HepG2 (cell line): ENCODE measurements around the gene PHB1. TPM values are rescaled to one million over a fixed set of nuclear protein-coding genes. Genes with fewer than 3 reads are reported as not detected.

ENCODE experiments used
- ARHGAP35 ChIP-seq: sonication (generic); formaldehyde crosslinking; IDR thresholded peaks from 2 replicates; pipeline ENCODE4 v1.9.0; 2022; ENCODE audit warnings: mild to moderate bottlenecking, inconsistent platforms, moderate library complexity, missing genetic modification reagents, borderline replicate concordance
- CREBL2 ChIP-seq: sonication (generic); formaldehyde crosslinking; IDR thresholded peaks from 2 replicates; pipeline ENCODE4 v1.8.1; 2023; ENCODE audit warnings: missing genetic modification reagents, mild to moderate bottlenecking, borderline replicate concordance
- CTCF ChIP-seq: sonication (generic); formaldehyde crosslinking; IDR thresholded peaks from 2 replicates; pipeline ENCODE4 v1.5.0; 2020; ENCODE audit warnings: mild to moderate bottlenecking, missing genetic modification reagents, moderate library complexity
- EED ChIP-seq: sonication (generic); formaldehyde crosslinking; IDR thresholded peaks from 2 replicates; pipeline ENCODE4 v1.5.0; 2020; ENCODE audit warnings: mild to moderate bottlenecking, missing genetic modification reagents
- FOXK2 ChIP-seq: fragments of 450-650 bp; IDR thresholded peaks from 2 replicates; pipeline ENCODE4 v1.6.1; 2016
- GABPB1 ChIP-seq: IDR thresholded peaks from 2 replicates; pipeline ENCODE4 v1.6.1; 2016; ENCODE audit warnings: mild to moderate bottlenecking, missing genetic modification reagents, moderate library complexity, missing compliant biosample characterization
- KDM4B ChIP-seq: sonication (generic); formaldehyde crosslinking; IDR thresholded peaks from 2 replicates; pipeline ENCODE4 v1.4.0; 2020; ENCODE audit warnings: missing genetic modification reagents
- MNT ChIP-seq: fragments of 450-650 bp; IDR thresholded peaks from 2 replicates; pipeline ENCODE4 v1.6.1; 2016
- PITX1 ChIP-seq: sonication (generic); formaldehyde crosslinking; IDR thresholded peaks from 2 replicates; pipeline ENCODE4 v1.5.1; 2020; ENCODE audit warnings: mild to moderate bottlenecking, missing genetic modification reagents
- RAD21 ChIP-seq: fragments of 450-650 bp; formaldehyde crosslinking; IDR thresholded peaks from 2 replicates; pipeline ENCODE4 v1.5.0; 2020; ENCODE audit warnings: mild to moderate bottlenecking
- SOX5 ChIP-seq: IDR thresholded peaks from 2 replicates; pipeline ENCODE4 v1.6.1; 2016; ENCODE audit warnings: borderline replicate concordance
- SP1 ChIP-seq, 2 experiments: fragments of 450-650 bp in 1 of 2; sonication (generic) in 1 of 2; formaldehyde crosslinking in 1 of 2; IDR thresholded peaks; 2 replicates each; pipeline versions ENCODE4 v1.4.0 to v1.6.1; 2016 to 2020; ENCODE audit warnings: missing genetic modification reagents in 1 of 2
- ZNF121 ChIP-seq: sonication (generic); formaldehyde crosslinking; IDR thresholded peaks from 2 replicates; pipeline ENCODE4 v1.5.0; 2020; ENCODE audit warnings: mild to moderate bottlenecking, missing genetic modification reagents
- ZNF205 ChIP-seq: IDR thresholded peaks from 2 replicates; pipeline ENCODE4 v1.6.1; 2018; ENCODE audit warnings: missing biosample characterization, missing genetic modification reagents
- ZNF225 ChIP-seq: sonication (generic); formaldehyde crosslinking; IDR thresholded peaks from 2 replicates; pipeline ENCODE4 v1.4.0; 2020; ENCODE audit warnings: mild to moderate bottlenecking, missing genetic modification reagents
- ZNF260 ChIP-seq: sonication (generic); formaldehyde crosslinking; IDR thresholded peaks from 2 replicates; pipeline ENCODE4 v1.4.0; 2020; ENCODE audit warnings: missing genetic modification reagents, low read depth, mild to moderate bottlenecking, borderline replicate concordance
- ZNF281 ChIP-seq: sonication (generic); formaldehyde crosslinking; IDR thresholded peaks from 2 replicates; pipeline ENCODE4 v1.4.0; 2020; ENCODE audit warnings: missing genetic modification reagents, borderline replicate concordance
- ZNF747 ChIP-seq: sonication (generic); formaldehyde crosslinking; IDR thresholded peaks from 2 replicates; pipeline ENCODE4 v1.8.1; 2023; ENCODE audit warnings: missing genetic modification reagents, mild to moderate bottlenecking, borderline replicate concordance
- polyA plus RNA-seq, 8 experiments: library from polyadenylated mRNA; depleted of rRNA in 3 of 8; stranded (reverse) in 7 of 8; unstranded in 1 of 8; fragments of >200 nt; fragmentation: Illumina TruSeq in 4 of 8; extraction: Trizol in 4 of 8; gene quantifications; 2 replicates each; pipeline versions ENCODE4 v1.2.1 to v1.2.3, GENCODE V29; 2011 to 2016; ENCODE audit warnings: low read depth in 4 of 8, missing spikeins in 1 of 8, mixed read lengths in 1 of 8; ENCODE audit not compliant: insufficient read depth in 1 of 8
- total RNA-seq, 5 experiments: library from RNA; depleted of rRNA; stranded (reverse); fragments of >200 nt; fragmentation: Illumina TruSeq; extraction: Trizol; gene quantifications; 2 replicates each; pipeline ENCODE4 v1.2.3, GENCODE V29; 2016; ENCODE audit warnings: low read depth in 1 of 5
- TF ChIP-seq, protein P1 (sequence below): sonication (generic); formaldehyde crosslinking; IDR thresholded peaks from 2 replicates; pipeline ENCODE4 v1.4.0; 2020; ENCODE audit warnings: missing genetic modification reagents
- TF ChIP-seq, protein P2 (sequence below): IDR thresholded peaks from 2 replicates; pipeline ENCODE4 v1.6.1; 2012; ENCODE audit warnings: inconsistent platforms

PHB1 gene
- total and polyA plus RNA-seq, 2 of the 13 experiments (the other 11 are each of a cell fraction or from before 2014, with no cell fraction given) = 515 to 688 TPM

DNA sequence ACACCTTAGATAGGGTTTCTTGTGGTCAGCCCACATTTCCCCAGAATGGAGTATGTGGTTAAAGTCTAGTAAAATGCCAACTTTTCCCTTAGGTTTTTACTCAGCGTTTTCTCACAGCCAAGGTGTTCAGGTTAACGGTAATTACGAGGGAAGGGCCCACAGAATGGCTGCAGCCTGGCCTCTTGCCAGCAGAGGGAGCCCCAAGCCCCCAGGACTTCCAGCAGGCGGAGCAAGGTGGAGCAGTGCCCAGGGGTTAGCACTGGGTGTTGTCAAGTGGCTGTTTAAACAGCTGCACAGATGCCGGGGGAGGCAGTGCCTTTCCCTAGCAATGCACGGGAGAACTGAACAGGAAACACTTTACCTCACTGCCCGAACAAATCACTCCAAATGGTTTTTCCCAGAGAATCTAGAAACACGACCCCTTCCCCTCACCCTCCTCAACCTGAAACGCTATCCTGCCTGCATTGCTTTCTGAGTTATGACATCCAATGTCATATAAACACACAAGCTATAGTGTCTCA, 6.6 kb downstream of the PHB1 start (continued):
- TF ChIP-seq MNT (no peak), ZNF260 (no peak), ZNF281 (CRISPR knock-in tag) (peak; percentile 28; the same call in 1 of the 2 replicates), ZNF747 (peak; percentile 70; the same call in 1 of the 2 replicates), ZNF205 (CRISPR knock-in tag) (peak; percentile 84; the same call in 1 of the 2 replicates), SOX5 (0 out of 2 replicates have a peak, but pooled peaks have one; percentile 47), ZNF225 (CRISPR knock-in tag) (0 out of 2 replicates have a peak, but pooled peaks have one; percentile 72), ARHGAP35 (CRISPR knock-in tag) (no peak), ZNF121 (no peak), CTCF (CRISPR knock-in tag) (peak; percentile 99), GABPB1 (CRISPR knock-in tag) (peak; percentile 42; the same call in 1 of the 2 replicates), SP1 (IDR thresholded peaks at IDR 0.05) (no peak), SP1 (CRISPR knock-in tag; IDR thresholded peaks at IDR 0.05) (no peak), RAD21 (CRISPR knock-in tag) (peak; percentile 98), EED (CRISPR knock-in tag) (peak; percentile 50; the same call in 1 of the 2 replicates), CREBL2 (CRISPR knock-in tag) (no peak), FOXK2 (peak; percentile 51; the same call in 1 of the 2 replicates), KDM4B (CRISPR knock-in tag) (0 out of 2 replicates have a peak, but pooled peaks have one; percentile 43), PITX1 (peak; percentile 65; the same call in 1 of the 2 replicates)
- TF ChIP-seq, protein P1, sequence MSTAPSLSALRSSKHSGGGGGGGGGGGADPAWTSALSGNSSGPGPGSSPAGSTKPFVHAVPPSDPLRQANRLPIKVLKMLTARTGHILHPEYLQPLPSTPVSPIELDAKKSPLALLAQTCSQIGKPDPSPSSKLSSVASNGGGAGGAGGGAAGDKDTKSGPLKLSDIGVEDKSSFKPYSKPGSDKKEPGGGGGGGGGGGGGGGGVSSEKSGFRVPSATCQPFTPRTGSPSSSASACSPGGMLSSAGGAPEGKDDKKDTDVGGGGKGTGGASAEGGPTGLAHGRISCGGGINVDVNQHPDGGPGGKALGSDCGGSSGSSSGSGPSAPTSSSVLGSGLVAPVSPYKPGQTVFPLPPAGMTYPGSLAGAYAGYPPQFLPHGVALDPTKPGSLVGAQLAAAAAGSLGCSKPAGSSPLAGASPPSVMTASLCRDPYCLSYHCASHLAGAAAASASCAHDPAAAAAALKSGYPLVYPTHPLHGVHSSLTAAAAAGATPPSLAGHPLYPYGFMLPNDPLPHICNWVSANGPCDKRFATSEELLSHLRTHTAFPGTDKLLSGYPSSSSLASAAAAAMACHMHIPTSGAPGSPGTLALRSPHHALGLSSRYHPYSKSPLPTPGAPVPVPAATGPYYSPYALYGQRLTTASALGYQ (CRISPR knock-in tag) = no peak
- TF ChIP-seq, protein P2, sequence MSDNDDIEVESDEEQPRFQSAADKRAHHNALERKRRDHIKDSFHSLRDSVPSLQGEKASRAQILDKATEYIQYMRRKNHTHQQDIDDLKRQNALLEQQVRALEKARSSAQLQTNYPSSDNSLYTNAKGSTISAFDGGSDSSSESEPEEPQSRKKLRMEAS = peak; percentile 65; the same call in 1 of the 2 replicates
